Activated effector memory CD4-positive, alpha-beta T cell treated with Interleukin-2 at 50 U/mL for 16 hours (primary cell): ENCODE data around the gene CMSS1.

Experiments
- DNase-seq: peaks from one replicate; pipeline ENCODE4 v3.0.0-alpha.2; 2020

The CMSS1 gene

DNA sequence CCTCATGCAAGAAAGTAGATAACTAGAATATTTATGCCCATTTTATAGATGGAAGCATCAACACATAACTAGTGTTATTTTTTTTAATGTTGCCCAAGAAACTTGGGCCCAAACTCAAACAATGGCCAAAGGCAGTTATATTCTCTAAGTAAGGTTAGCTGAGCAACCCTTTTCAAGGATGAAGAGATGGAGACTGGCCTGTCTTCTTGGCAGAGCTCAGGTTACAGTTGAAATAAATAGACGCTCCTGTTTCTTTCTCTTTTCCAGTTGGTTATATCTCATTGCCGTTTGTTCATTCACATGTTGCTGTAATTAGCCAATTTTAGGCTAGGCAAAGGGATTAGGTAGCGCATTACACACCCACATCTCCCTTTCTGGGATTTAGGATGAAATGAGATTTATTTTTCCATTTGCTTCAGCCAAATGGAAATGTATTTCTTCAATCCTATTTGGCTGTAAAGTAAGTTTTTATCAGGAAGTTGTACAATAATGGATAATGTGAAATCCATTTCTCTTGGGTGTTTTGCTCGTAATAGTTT is 93.2 kb downstream of the CMSS1 start:
- no peak for DNase-seq

GRCh38 chr3:99911433-99911832 is 93.8 kb downstream of the CMSS1 start:
- DNase-seq = no peak

GRCh38 chr3:99915906-99916432 is 98.3 kb downstream of the CMSS1 start:
- DNase-seq = no peak

DNA sequence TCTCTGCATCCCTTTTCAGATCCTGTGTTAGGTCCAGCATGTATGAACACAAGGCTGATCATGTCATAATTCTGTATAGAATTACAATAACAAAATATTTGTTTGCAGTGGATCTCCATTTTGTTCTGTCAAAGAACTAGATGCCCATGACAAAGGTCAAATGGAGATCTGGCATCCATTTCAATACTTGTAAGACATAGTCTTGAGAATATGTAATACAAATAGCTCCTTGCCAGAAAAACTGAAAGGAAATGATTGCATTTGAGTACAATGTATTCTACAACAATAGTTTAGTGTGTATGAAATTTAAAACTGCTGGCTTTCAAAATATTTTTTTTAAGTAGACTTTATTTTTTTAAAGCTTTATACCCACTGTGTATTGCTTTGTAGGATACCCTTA is 101.1 kb downstream of the CMSS1 start:
- DNase-seq = no peak

- no peak for DNase-seq
These were observed 102.0 kb downstream of the CMSS1 start for GRCh38 chr3:99919694-99920093.

DNA sequence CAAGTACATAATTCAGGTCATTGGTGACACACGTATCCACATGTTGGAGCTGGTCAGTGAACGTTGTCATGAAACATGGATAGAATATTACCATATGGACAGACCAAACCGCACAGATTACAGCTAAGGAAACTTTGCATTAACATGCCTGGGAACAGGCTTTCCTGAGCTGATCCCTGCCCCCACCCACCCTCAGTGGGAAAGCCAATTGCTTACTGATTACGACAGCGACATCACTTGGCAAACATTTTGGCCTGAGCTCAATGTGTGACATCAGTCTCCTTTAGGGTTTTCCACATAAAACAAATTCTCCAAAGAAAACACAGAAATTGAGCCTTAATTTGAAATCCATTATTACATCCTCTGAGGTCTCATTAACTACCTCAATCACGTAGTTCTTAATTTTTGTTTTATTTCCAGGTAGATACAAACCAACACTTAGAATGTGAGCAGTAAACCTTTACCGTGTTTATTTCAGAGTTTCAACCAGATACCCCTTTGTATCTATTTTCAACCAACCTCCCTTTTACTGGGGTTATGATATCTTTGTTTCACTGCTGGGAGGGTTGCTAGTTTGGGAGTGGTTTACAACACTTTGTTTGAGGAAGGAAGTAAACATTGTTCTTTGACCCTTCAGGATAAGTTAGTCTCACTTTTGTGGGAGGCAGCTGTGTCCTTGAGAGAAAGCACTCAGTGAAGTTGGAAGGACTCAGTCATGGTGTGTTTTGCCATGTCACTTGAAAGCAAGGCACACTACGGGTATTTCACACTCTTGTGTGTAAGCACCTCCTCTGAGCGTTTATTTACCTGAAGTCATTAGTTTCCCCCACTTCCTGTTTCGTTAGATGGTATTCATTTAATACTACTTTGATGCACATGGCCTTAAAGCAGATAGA is 103.1 kb downstream of the CMSS1 start:
- DNase-seq = no peak

DNA sequence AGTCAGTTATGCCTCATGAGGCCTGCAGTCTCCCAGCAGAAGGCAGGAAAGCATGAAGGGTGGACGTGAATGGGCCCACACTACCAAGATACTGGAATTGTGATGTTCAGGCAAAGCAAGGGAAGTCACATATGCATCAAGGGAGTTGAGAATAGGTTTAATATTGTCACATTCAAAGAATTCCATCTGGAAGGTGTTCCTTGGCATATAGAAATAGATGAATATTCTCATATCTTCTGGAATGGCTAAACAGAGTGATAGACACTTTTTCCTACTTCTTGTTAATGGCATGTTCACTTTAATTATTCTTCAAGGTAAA is 103.7 kb downstream of the CMSS1 start:
- DNase-seq = no peak

DNA sequence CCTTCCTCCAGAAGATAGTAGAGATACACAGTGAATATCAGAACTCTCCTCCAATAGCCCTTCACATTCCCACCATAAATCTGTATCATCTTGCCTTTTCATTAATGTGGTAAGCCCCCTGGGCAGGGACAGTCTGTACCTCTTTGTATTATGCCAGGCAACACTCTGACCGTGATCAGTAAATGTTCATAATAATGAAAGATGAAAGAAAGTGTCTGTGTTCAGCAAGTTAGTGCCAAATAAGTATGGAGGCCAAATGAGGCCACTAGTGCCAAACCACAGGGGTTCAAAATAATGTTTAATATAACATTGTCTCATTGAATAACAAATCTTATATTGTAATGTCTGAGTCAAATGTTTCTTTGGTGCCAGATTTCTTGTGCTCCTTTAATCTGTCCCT is 104.3 kb downstream of the CMSS1 start:
- DNase-seq = no peak

DNA sequence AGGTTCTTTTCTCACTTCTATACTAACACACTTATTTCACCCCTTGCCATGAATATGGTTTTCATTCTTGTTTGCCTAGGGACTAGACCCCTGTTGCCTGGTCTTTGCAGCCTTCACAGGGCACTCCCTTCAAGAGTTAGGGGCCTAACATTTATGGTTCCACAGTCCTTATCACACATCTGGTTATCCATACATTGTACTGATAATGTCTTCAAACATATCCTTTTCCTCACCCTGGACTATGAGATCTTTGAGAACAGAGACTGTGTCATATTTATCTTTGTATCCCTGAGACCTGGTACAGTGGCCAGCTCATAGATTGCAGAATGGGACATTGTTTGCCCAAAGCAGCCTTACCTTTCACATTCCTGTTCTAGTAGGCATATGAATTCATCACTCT is 106.2 kb downstream of the CMSS1 start:
- DNase-seq = no peak

DNA sequence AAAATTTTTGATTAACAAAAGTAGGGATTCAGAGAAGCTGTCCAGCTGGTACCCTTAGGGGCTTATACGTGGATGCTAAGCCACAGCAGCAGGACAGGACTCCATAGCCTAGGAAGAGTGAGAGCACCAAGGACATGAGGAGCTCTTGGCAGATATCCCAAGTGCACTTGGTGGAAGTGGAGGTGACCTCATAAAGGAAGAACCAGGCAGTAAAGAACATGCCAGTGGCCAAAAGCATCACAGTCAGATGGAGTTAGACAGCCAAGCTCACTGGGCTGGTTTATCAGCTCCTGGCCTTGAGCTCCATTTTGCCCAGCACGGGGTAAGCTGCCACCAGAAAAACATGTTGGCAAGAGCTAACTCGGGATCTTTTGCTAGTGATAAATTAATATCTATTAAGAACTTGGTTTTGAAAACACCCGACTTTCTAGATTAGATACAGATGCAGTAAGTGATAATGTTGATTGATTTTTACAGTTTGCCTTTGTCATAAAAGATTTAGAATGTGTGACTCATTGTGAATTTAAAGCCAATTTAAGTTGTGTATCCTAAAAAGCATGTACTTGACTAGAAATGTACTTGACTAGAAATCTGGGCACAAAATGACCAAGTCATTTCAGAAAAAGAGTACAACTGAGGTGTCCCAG is 108.0 kb downstream of the CMSS1 start:
- DNase-seq = no peak

DNA sequence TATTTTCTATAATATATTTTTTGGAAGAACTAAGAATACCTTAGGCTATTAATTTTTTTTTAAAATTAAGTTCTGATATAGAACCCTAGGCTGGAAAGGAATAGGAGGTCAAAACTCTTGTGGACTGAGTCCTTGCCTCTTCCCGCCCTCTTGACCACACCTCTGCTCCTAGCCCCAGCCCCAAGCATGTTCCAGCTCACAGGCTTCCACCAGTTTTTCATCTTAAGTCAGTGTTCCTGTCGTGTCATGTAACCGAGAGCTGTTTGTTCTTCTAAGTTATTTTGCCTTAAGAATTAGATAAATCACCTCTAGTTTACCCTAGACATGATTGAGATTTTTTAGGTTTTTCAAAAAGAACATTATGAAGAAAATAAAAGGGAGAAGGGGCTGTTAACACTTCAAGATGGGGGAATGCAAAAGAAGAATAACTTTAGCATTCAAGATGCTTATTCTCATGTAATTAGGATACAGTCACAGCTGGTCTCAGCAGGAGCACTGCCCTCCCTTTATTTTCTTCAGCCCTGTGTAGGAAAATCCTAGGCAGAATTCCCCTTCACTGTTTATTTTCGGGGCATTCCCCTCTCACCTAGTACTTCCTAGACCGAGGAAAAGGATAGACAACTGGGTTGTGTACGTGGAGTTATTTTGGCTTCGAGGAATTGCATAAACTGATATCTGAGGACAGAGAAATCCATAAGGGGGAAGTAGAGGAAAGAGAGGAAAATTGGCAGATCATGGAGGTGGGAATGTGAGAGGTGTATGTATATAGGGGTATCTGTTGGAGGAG is 110.2 kb downstream of the CMSS1 start:
- no peak for DNase-seq

DNA sequence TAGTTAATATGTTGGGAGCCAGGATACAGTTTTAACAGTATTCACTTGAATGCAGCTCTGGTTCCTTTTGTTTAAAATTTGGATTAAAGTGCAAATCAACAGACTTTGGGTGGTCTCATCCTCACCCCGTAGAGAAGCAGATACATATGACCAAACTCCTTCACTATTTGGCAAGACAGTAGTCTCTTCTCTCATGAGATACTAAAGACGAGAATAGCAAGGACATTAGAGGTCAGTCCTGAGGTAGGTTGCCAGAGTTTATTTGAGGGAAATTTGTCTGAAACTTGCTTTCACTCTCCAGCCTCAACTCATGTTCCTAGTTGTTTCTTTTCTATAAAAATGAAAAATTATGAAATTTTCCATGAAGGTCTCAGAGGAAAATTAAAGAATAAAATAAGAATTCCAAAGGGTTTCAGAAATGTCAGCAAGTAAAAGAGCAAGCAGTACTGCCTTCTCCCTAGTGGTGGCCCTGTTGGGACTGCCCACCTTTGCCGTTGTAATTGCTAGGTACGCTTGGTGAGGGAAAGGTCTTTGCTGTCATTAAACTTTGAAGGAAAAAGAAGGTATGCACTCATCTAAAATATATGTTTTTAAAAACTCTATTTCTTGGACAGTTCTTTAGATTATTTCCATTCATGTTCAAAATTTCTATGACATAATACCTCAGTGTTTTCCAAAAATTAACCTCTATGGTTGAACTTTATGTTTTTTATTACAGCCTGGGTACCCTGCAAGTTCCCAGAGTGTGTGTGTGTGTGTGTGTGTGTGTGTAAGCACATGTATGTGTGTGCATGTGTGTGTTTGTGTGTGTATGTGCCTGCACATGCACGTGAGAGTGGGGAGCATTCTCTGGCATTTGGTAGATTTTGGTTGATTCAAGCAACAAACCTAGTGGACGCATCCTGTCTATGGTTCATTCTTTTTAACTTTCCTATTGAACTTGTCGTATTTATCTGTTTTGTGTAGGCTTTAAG is 111.4 kb downstream of the CMSS1 start:
- no peak for DNase-seq

GRCh38 chr3:99929745-99930139 is 112.1 kb downstream of the CMSS1 start:
- no peak for DNase-seq

DNA sequence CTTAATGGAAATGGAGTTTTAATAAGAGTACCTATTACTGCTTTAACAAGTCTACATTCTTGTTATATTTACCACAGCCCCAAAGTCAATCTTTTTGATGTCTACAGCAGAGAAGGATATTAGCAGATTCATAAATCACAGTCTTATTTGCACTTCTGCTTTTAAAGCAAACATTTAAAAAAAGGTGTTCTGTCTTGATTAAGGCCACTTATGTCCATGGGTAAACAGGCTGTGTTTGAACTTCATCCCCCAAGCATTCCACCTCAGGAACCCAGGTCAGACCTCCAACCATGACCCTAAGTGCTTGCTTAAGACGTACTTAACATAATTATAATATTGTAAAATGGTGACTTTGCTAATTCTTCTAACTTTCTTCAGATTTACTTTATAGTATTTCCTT is 113.4 kb downstream of the CMSS1 start:
- DNase-seq = no peak

DNA sequence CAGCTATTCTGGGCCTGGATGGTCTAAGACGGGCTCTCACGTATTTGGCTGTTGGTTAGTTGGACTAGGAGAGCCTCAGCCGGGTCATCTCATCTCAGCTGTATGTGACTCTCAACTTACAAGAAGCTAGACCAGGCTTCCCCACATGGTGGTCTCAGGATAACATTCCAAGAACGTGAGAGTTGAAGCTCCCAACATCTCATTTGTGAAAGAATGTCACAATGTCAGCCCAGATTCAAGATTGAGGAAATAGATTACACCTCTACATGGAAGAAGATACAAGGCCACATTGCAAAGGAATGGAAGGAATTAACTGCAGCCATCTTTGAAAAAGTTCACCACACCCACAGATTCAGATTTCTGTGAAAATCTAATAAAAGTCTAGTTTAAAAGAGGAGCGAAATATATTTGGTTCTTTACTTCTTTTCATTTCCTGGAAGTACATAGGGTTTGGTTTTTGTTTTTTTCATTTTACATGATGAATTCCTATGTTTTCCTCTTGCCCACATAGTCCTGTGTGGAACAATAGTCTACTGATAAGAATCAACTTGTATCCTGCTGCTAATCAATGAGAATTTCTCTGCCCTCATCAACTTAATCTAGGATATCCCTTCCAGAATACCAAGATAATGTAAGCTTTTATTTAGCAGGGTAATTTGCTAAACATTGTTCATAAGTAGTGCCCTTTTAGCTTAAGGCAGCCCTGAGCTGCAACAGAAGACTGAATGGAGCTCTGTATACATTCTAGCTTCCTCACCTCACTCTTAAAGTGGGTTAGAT is 116.5 kb downstream of the CMSS1 start:
- no peak for DNase-seq

GRCh38 chr3:99934975-99935797 is 117.5 kb downstream of the CMSS1 start:
- DNase-seq = no peak

- no peak for DNase-seq
These were observed 120.7 kb downstream of the CMSS1 start for GRCh38 chr3:99938270-99938911.

GRCh38 chr3:99939876-99940275 is 122.2 kb downstream of the CMSS1 start:
- no peak for DNase-seq

- no peak for DNase-seq
These were observed 122.7 kb downstream of the CMSS1 start for GRCh38 chr3:99940350-99940749.

- DNase-seq = no peak
These were observed 123.5 kb downstream of the CMSS1 start for GRCh38 chr3:99941211-99941610.
